GM12892 (cell line): ENCODE results near the gene TCP11.

Experiments used
- POLR2A ChIP-seq: IDR thresholded peaks from 2 replicates; pipeline ENCODE4 v1.6.1; 2011; ENCODE audit warnings: low read depth, low read length, control low read depth
- POLR2AphosphoS5 ChIP-seq: IDR thresholded peaks from 2 replicates; pipeline ENCODE4 v1.6.1; 2011; ENCODE audit warnings: low read depth, low read length, control low read depth
- TAF1 ChIP-seq: IDR thresholded peaks from 2 replicates; pipeline ENCODE4 v1.6.1; 2011; ENCODE audit warnings: low read depth, mild to moderate bottlenecking, control low read depth, low read length, borderline replicate concordance

GRCh38 chr6:35185302-35185681, 44.2 kb upstream of the TCP11 start:
- TF ChIP-seq POLR2A (no peak), TAF1 (no peak), POLR2AphosphoS5 (no peak)
